ENCODE data around the gene ZNF444. TPM values are rescaled to one million over a fixed set of nuclear protein-coding genes. Genes with fewer than 3 reads are reported as not detected.
A peak's percentile ranks its signal among the peaks of the same experiment; 100 is the strongest.

Gene ZNF444
- polyA plus RNA-seq, 2 of the 4 experiments (the other 2 are of a cell fraction): 16.5 to 26.2 TPM

- TF ChIP-seq HMGXB4 (CRISPR knock-in tag; IDR thresholded peaks at IDR 0.05; ENCODE audit: borderline replicate concordance): no peak
- TF ChIP-seq HOXA7 (CRISPR knock-in tag; IDR thresholded peaks at IDR 0.05): no peak
- no peak for TF ChIP-seq RAD21 (conservative IDR thresholded peaks at IDR 0.05 in 1 of 2, IDR thresholded peaks at IDR 0.05 in 1 of 2)
- TF ChIP-seq NFE2L2 (conservative IDR thresholded peaks at IDR 0.05; ENCODE audit: low read length): no peak
- no peak for TF ChIP-seq POLR2A (IDR thresholded peaks at IDR 0.05; ENCODE audit: low read length)
These were observed 21.1 kb upstream of the ZNF444 start (continued) for GRCh38 chr19:56120002-56120370.

- ATAC-seq (peak; percentile 56 to 71), FAIRE-seq (no peak), DNase-seq (ENCODE audit: low read depth in 1 of 2, low spot score in 1 of 2) (peak; percentile 88 to 89)
- under 1% methylated on average over 39 of the region's 99 CpGs for WGBS (ENCODE audit: missing lambda C conversion rate)
- H3K4me1 ChIP-seq: peaks cover 19% of the 10 kb centered on the region
- ChIA-PET POLR2A (interaction anchor here (0.6 to 1.5 kb wide), 20 partner anchors 9 to 478 kb away, joined by 3 to 28 read pairs (median 4); partner anchors contain the start of genes ZNF444 and ZSCAN5A), CTCF (no interaction called here)
- peak overlapping the region; percentile 88 for H3K4me3 ChIP-seq
- H3K27ac ChIP-seq: peak overlapping the region; percentile 93 to 95
- no peaks in the 10 kb centered on the region for H3K9me3 ChIP-seq
- H3K4me2 ChIP-seq: peak overlapping the region; percentile 90
- TF ChIP-seq RFX5 (IDR thresholded peaks at IDR 0.05) (no peak), HES2 (IDR thresholded peaks at IDR 0.05) (no peak), FOXS1 (CRISPR knock-in tag; IDR thresholded peaks at IDR 0.05) (no peak), TP53 (CRISPR knock-in tag; IDR thresholded peaks at IDR 0.05) (0 out of 2 replicates have a peak, but pooled peaks have one; percentile 78), KDM5A (IDR thresholded peaks at IDR 0.05) (no peak), ESRRA (IDR thresholded peaks at IDR 0.05; ENCODE audit: borderline replicate concordance, low read length) (peak; percentile 61; the same call in 1 of the 2 replicates), POLR2A (IDR thresholded peaks at IDR 0.05; ENCODE audit: low read length) (peak; percentile 63), PBX3 (IDR thresholded peaks at IDR 0.05) (0 out of 2 replicates have a peak, but pooled peaks have one; percentile 59), GATA3 (IDR thresholded peaks at IDR 0.05; ENCODE audit: borderline replicate concordance) (peak; percentile 11), JUN (IDR thresholded peaks at IDR 0.05) (peak in 1 of 2 experiments; percentile 14; a peak in 1 of 5 replicates), EHF (CRISPR knock-in tag; IDR thresholded peaks at IDR 0.05) (no peak), HOXB5 (CRISPR knock-in tag; IDR thresholded peaks at IDR 0.05) (no peak), FOSL2 (IDR thresholded peaks at IDR 0.05) (no peak), FOSL2 (CRISPR knock-in tag; IDR thresholded peaks at IDR 0.05) (no peak), ATOH8 (CRISPR knock-in tag; IDR thresholded peaks at IDR 0.05; ENCODE audit: low read depth) (no peak), HMGXB4 (CRISPR knock-in tag; IDR thresholded peaks at IDR 0.05; ENCODE audit: borderline replicate concordance) (peak; percentile 66; the same call in 1 of the 2 replicates), BCL3 (IDR thresholded peaks at IDR 0.05) (peak; percentile 4; the same call in 1 of the 3 replicates), E2F6 (IDR thresholded peaks at IDR 0.05; ENCODE audit: borderline replicate concordance, low read depth) (peak; percentile 67; the same call in 1 of the 2 replicates), BHLHE40 (IDR thresholded peaks at IDR 0.05; ENCODE audit: low read depth, low read length) (no peak), MYC (IDR thresholded peaks at IDR 0.05; ENCODE audit: borderline replicate concordance, low read length) (peak; percentile 96), MAX (IDR thresholded peaks at IDR 0.05) (peak; percentile 98), ZFP36 (IDR thresholded peaks at IDR 0.05; ENCODE audit: borderline replicate concordance, partially characterized antibody) (no peak), HOXA7 (CRISPR knock-in tag; IDR thresholded peaks at IDR 0.05) (0 out of 2 replicates have a peak, but pooled peaks have one; percentile 32), HOXB13 (CRISPR knock-in tag; IDR thresholded peaks at IDR 0.05; ENCODE audit: low read depth) (no peak), CBX2 (IDR thresholded peaks at IDR 0.05; ENCODE audit: borderline replicate concordance, low read depth) (no peak), PHF8 (IDR thresholded peaks at IDR 0.05; ENCODE audit: borderline replicate concordance, low read depth) (peak; percentile 42; the same call in 1 of the 2 replicates), NFE2L2 (conservative IDR thresholded peaks at IDR 0.05; ENCODE audit: low read length) (no peak), SREBF2 (IDR thresholded peaks at IDR 0.05) (no peak)
These were observed 20.5 kb upstream of the ZNF444 start for GRCh38 chr19:56120371-56121179.

Measured in A549 (cell line).